ENCODE data around the gene GPR146.

- TF ChIP-seq TAF1 (IDR thresholded peaks at IDR 0.05; ENCODE audit: borderline replicate concordance, insufficient read depth, low read length) (no peak), REST (IDR thresholded peaks at IDR 0.05; ENCODE audit: insufficient read depth in 1 of 2, low read depth in 2 of 2, low read length in 2 of 2) (no peak)
Observed at GRCh38 chr7:1018334-1018695, 26.0 kb upstream of the GPR146 start.

Measured in PFSK-1 (cell line).